ENCODE measurements around the gene NEGR1. TPM values are rescaled to one million over a fixed set of nuclear protein-coding genes. Genes with fewer than 3 reads are reported as not detected.

The NEGR1 gene
- total and polyA plus RNA-seq, 9 of the 15 experiments (the other 6 are each of a cell fraction or from before 2014, with no cell fraction given) = not detected

DNA sequence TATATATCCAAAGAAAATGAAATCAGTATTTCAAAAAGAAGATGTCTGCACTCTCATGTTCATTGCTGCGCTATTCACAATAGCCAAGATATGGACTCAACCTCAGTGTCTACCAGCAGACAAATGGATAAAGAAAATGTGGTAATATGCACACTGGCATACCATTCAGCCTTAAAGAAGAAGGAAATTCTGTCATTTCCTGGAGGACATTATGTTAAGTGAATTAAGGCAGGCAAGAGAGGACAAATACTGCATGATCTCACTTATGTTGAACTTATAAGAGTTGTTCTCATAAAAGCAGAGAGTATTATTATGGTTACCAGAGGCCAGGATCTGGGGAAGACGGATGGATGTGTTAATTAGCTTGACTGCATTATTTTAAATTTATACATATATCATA is 115.9 kb downstream of the NEGR1 start:
- ChIA-PET POLR2A (no interaction called here), CTCF (ENCODE audit: low intra/inter-chr PET ratio) (no interaction called here)
- no peak for FAIRE-seq
- ATAC-seq = no peak
- H3K9me3 ChIP-seq (replicated peaks; ENCODE audit: control insufficient read depth, insufficient read depth, low read depth, low read length) = no peaks in the 10 kb centered on the region
- no peaks in the 10 kb centered on the region for H3K4me1 ChIP-seq (replicated peaks in 1 of 2; ENCODE audit: control insufficient read depth in 2 of 2, insufficient read depth in 2 of 2, low read length in 2 of 2)
- intact Hi-C loops (cut with micrococcal nuclease) = no loop called here
- no peak overlapping the region for H2AFZ ChIP-seq (ENCODE audit: low read depth, low read length)
- no TSS peak for BruUV-seq (replicated peaks)
- in situ Hi-C loops (cut with MboI) = no loop called here
- H3K79me2 ChIP-seq (ENCODE audit: control insufficient read depth, insufficient read depth, low read length) = no peaks in the 10 kb centered on the region
- no peak overlapping the region for H3K9ac ChIP-seq (ENCODE audit: insufficient read depth in 1 of 2, low read depth in 2 of 2, low read length in 2 of 2)
- H3K4me3 ChIP-seq = no peak overlapping the region
- no peaks in the 10 kb centered on the region for H3K36me3 ChIP-seq (ENCODE audit: control insufficient read depth, insufficient read depth, low read length)
- no peak overlapping the region for H3K4me2 ChIP-seq (ENCODE audit: insufficient read depth, low read length)
- DNase-seq (ENCODE audit: extremely low read depth in 1 of 4, low spot score in 3 of 4) = no peak
- 0% methylated on average over 2 of the region's 2 CpGs for WGBS (ENCODE audit: insufficient coverage, low coverage, missing lambda C conversion rate)
- no peak overlapping the region for H3K27ac ChIP-seq (ENCODE audit: extremely low read depth, low read depth, low read length)
- no peaks in the 10 kb centered on the region for H4K20me1 ChIP-seq (replicated peaks; ENCODE audit: control insufficient read depth, insufficient read depth, low read length)
- TF ChIP-seq ARID1B (IDR thresholded peaks at IDR 0.05) (no peak), TAF7 (tag; IDR thresholded peaks at IDR 0.05) (no peak), TCFL5 (CRISPR knock-in tag; conservative IDR thresholded peaks at IDR 0.05) (no peak), ZBTB17 (CRISPR knock-in tag; IDR thresholded peaks at IDR 0.05) (no peak), PHB (CRISPR knock-in tag; IDR thresholded peaks at IDR 0.05) (no peak), RUNX1 (IDR thresholded peaks at IDR 0.05; ENCODE audit: low read depth) (no peak), ZNF143 (CRISPR knock-in tag; IDR thresholded peaks at IDR 0.05) (no peak), ATF1 (CRISPR knock-in tag; IDR thresholded peaks at IDR 0.05) (no peak), ATF1 (tag; IDR thresholded peaks at IDR 0.05) (no peak), ILK (tag; IDR thresholded peaks at IDR 0.05; ENCODE audit: borderline replicate concordance, low read depth) (no peak), DDX20 (tag; IDR thresholded peaks at IDR 0.05; ENCODE audit: low read depth) (no peak), ZNF408 (CRISPR knock-in tag; IDR thresholded peaks at IDR 0.05; ENCODE audit: low read depth) (no peak), SRSF3 (IDR thresholded peaks at IDR 0.05; ENCODE audit: insufficient read depth, low read length) (no peak)
- TF ChIP-seq, protein P1, sequence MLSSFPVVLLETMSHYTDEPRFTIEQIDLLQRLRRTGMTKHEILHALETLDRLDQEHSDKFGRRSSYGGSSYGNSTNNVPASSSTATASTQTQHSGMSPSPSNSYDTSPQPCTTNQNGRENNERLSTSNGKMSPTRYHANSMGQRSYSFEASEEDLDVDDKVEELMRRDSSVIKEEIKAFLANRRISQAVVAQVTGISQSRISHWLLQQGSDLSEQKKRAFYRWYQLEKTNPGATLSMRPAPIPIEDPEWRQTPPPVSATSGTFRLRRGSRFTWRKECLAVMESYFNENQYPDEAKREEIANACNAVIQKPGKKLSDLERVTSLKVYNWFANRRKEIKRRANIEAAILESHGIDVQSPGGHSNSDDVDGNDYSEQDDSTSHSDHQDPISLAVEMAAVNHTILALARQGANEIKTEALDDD (IDR thresholded peaks at IDR 0.05) = no peak
- no peaks in the 10 kb centered on the region for H3K9me1 ChIP-seq (ENCODE audit: control insufficient read depth, insufficient read depth, low read length)
- H3K27me3 ChIP-seq (ENCODE audit: control insufficient read depth in 2 of 2, insufficient read depth in 2 of 2, low read length in 2 of 2) = no peaks in the 10 kb centered on the region
